A673 (cell line): ENCODE results near the gene CCDC178.

Experiments used
- EZH2 ChIP-seq: fragments of 200-600 bp; sonication (generic); IDR thresholded peaks from 2 replicates; pipeline ENCODE4 v1.6.1; 2017; ENCODE audit warnings: borderline replicate concordance, low read depth, mild to moderate bottlenecking, mixed read lengths, antibody characterized with exemption, low read length; ENCODE audit not compliant: poor library complexity, severe bottlenecking
- TF ChIP-seq, protein P1 (sequence below): fragments of 300-800, 200-600 bp; sonication (generic); conservative IDR thresholded peaks from 2 replicates; pipeline ENCODE4 v1.5.1; 2017; ENCODE audit warnings: low read depth, mild to moderate bottlenecking, antibody characterized with exemption, low read length, moderate library complexity, mixed read lengths

DNA sequence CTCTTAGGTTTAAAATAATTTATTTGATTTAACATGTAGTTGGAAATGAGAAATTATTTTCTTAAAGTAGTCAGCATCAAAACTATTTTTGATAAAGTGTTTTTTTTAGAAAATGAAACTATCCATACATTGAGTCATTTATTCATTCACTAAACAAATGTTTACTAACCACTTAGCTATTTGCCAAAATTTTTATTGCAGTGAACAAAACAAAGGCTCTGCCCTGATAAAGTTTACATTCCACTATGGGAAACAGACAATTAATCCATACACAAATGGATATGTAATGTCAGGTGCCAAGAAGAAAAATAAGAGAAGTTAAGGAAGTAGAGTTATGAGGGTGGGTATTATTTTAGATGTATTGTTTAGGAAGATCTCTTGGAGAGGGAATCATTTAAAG lies 19.1 kb upstream of the CCDC178 start:
- TF ChIP-seq, protein P1, sequence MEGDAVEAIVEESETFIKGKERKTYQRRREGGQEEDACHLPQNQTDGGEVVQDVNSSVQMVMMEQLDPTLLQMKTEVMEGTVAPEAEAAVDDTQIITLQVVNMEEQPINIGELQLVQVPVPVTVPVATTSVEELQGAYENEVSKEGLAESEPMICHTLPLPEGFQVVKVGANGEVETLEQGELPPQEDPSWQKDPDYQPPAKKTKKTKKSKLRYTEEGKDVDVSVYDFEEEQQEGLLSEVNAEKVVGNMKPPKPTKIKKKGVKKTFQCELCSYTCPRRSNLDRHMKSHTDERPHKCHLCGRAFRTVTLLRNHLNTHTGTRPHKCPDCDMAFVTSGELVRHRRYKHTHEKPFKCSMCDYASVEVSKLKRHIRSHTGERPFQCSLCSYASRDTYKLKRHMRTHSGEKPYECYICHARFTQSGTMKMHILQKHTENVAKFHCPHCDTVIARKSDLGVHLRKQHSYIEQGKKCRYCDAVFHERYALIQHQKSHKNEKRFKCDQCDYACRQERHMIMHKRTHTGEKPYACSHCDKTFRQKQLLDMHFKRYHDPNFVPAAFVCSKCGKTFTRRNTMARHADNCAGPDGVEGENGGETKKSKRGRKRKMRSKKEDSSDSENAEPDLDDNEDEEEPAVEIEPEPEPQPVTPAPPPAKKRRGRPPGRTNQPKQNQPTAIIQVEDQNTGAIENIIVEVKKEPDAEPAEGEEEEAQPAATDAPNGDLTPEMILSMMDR, result no peak
- no peak for TF ChIP-seq EZH2
